HG03103 (cell line): ENCODE results near the gene ETV5.

ENCODE experiments used
- ATAC-seq: cut with Tn5 transposase; IDR thresholded peaks from one replicate; pipeline ENCODE4 v1.9.1; 2021; ENCODE audit warnings: low read depth; ENCODE audit not compliant: unreplicated experiment

Gene ETV5

DNA sequence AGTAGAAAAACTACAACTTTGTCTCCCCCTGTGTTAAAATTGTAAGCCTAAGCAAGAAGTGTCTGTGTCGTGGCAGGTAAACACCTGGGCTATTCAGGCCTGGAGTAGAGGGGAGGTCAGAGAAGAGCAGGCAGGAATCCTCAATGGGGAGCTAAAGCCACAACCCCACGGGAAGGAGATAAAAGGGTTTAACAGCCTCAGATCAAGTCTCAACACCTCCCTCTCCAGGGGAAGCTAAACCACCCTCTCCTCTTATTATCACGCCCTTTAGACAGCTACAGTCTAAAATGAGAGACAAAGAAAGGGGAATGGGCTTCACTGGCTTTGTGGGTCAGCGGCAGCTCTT lies 11.6 kb downstream of the ETV5 start:
- no peak for ATAC-seq

DNA sequence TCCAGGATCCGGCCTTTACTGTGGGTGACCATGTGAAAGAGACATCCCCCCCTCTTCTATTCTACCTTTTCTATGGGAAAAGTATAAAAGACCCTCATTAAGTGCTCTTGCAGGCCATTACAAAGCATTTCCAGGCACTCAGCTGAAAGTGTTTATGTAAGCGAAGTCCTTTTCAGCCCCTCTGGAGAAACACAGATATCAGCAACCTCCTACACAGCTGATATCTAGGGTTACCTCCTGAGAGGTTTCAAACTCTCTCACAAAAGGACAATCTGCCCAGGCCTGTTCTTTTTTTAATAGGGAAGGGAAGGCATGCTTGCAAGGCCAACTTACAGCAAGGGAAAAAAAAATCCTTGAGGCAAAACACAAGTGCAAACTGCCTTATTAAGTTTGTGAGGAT lies 12.6 kb downstream of the ETV5 start:
- ATAC-seq: no peak

- ATAC-seq: no peak
Observed at GRCh38 chr3:186095561-186096081, 13.3 kb downstream of the ETV5 start.

DNA sequence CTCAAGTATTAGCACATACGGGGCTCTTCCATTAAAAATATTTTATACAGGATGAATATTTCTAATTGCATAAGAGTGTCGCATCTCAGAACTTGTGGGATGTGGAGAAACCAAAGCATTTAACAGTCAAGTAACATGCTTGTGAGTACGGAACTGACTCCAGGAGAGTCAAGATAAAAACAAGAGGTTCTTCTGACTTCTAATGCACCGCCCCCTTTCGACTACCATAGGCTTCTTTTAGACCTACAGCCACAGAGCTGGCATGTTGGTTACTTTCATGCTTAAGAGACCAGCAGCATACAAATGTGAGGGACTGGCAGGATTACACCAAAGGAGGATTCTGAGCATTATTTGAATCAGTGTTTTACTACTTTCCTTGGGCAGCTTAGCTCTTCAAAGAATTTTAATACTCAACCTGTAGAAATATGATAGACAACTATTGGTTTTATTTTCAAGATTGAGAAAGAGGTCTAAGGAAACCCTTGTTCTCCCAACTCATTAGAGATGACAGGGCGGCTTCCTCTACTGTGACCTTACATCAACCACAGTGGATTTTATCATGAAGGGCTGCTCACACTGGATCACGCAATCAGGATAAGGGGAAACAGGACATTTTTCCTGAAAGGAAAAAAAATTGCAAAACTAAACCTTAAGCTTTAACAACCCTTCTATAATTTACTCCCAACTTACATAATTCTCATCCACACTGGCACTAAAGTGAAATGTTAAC lies 14.0 kb downstream of the ETV5 start:
- no peak for ATAC-seq

GRCh38 chr3:186094271-186094670 lies 14.6 kb downstream of the ETV5 start:
- no peak for ATAC-seq

GRCh38 chr3:186093271-186093900 lies 15.5 kb downstream of the ETV5 start:
- no peak for ATAC-seq

- no peak for ATAC-seq
Observed at GRCh38 chr3:186092360-186093070, 16.4 kb downstream of the ETV5 start.

DNA sequence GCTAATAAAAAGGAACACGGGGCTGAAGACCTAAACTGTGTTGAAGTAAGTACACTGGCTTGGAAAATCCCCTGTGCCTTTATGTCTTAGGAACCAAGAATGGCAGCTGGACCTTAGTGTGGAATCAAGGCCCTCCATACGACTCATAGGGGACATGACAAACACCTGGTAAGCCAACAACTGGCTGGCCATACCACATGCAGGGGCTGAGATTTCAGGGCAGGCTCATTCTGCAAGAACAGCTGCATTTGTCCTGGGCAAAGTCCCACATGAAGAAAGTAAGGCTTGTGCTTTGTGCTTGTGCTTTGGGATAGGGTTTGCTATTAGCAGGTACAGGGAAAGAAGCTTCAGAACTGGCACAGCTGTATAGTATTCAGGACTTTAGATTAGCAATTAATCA lies 18.0 kb downstream of the ETV5 start:
- ATAC-seq: no peak

- ATAC-seq: no peak
Observed at GRCh38 chr3:186088335-186088734, 20.6 kb downstream of the ETV5 start.

DNA sequence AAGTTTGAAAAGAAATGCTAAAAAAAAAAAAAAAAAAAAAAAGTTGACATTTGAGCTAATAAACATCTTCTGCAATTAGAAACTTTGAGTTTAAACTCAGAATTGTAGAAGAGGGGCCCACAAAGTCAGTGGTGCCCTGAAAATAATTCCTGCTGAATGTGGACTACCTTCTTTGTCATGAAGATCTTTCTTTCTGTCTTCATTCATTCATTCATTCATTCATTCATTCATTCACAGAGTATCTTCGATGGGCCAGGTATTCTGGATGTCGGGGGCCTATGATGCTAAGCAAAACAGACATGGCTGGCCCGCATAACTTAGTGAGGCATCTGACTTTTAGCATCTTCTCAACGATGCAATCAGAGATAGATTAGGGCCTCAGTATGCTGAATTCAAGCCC lies 24.6 kb downstream of the ETV5 start:
- ATAC-seq: no peak

DNA sequence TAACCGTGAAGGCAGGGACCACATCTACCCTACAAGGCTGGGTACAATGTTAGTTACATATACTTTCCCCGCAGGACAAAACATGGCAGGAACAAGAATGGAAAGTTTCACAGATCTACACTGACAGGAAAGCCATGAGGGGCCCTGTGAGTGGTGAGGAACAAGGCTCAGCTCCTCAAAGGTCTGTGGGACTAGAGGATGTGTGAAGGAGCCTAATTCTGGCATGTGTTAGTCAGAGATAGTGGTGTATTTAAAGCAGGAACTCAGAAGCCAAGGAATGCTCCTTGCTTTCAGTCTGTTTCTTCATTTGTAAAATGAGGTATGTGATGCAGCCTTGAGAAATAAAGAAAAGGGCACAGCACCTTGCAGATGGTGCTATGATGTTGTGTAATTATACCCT lies 25.1 kb downstream of the ETV5 start:
- ATAC-seq: no peak

GRCh38 chr3:186082150-186082549 lies 26.7 kb downstream of the ETV5 start:
- ATAC-seq: no peak

- no peak for ATAC-seq
Observed at GRCh38 chr3:186081678-186082077, 27.2 kb downstream of the ETV5 start.

DNA sequence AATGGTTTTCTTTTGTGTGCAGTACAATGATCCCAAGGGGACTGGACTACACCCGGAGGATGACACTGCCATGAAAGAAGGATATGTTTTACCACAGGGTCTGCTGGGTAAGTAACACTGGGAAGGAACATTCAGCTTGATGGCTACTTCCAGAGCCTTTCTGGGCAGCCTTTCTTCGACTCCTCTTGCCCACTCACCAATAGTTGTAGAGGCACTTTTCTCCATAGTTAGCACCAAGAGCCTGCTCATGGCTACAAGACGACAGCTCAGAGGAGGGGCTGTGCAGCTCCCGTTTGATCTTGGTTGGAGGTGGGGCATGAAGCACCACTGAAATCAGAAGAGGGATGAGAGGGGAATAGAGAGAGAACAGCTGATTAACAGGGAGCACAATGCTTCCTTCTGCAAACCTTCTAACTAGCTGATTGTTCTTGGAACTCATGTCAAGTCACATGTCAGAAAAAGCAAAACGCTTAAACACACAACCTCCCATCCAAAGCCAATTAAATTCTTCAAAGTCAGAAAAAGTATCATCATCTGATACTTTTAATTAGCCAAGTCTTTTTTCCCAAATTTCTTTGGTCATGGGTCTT lies 27.9 kb downstream of the ETV5 start:
- no peak for ATAC-seq

GRCh38 chr3:186079925-186080324 lies 29.0 kb downstream of the ETV5 start:
- ATAC-seq: no peak

DNA sequence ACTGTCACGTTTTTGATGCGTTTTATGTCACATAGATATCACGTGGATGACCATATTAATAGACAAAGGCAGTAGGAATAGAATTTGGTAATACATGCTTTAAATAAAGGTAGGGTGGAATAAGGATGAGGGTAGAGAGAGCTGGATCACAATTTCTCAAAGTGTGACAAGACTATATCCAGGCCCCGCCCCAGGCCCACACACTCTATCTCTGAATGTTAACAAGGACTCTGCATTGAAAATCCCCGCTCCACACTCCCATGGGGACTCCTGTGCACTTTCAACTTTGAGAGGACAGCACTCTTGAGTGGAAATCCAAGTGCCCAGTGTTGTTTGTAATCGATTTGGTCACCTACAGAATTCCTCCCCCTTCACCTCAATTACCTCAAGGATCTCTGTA lies 31.4 kb downstream of the ETV5 start:
- ATAC-seq: no peak

DNA sequence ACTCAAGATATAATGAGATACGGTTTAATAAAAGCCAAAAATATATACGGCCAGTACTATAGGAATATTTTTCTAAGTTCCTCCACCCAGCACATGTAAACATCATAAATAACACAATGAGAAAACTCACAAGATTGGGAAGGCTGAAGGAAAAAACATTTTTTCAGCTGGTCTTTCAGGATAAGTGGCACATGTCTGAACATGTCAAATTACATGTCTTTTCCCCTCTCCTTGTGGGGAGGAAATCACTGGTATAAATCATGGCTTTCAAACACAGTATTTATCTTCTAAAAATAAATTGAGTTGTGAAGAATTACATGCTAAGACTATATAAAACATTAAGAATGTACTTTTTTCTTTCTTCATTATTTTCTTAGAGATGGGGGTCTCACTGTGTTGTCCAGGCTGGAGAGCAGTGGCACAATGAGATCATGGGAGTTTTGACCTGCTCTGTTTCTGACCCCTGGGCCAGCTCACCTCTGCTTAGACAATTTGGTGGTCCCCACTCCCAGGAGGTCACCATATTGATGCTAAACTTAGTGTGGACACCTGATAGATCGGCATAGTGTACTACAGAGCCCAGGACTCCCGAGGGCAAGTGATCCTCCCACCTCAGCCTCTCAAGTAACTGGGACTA lies 32.8 kb downstream of the ETV5 start:
- no peak for ATAC-seq

- ATAC-seq: no peak
Observed at GRCh38 chr3:186075489-186075888, 33.4 kb downstream of the ETV5 start.

- ATAC-seq: no peak
Observed at GRCh38 chr3:186073641-186074040, 35.2 kb downstream of the ETV5 start.

GRCh38 chr3:186070996-186071395 lies 37.9 kb downstream of the ETV5 start:
- no peak for ATAC-seq

DNA sequence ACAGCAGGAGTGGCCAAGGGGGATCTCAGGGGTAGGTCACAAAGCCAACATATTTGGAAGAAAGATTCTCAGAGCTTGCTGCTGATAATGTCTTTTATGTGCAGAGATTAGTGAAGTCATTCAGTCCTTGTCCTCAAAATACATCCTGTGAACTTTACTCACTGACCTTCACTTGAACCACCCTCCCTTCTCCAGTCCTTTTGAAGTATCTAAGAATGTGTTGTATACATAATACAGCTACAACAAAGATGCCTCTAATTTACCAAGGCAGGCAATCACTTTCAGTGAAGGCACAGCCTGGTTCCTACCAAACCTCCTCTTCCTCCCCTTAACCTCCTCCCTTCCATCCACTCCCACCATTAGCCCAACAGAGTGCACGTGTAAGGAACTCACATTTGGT lies 38.3 kb downstream of the ETV5 start:
- no peak for ATAC-seq
